Neural crest cell (in vitro differentiated cells): Measurements from ENCODE around the gene TUBB6. TPM values are rescaled to one million over a fixed set of nuclear protein-coding genes. Genes with fewer than 3 reads are reported as not detected.

ENCODE experiments used
- DNase-seq: peaks from one replicate; pipeline ENCODE4 v3.0.0; 2021; ENCODE audit warnings: low read depth, mixed read lengths, low spot score
- H3K27ac Mint-ChIP-seq: one replicate; pipeline ENCODE4 v1.8.0; 2021; ENCODE audit warnings: mild to moderate bottlenecking, mixed read lengths; ENCODE audit not compliant: unreplicated experiment
- H3K27me3 Mint-ChIP-seq: 2 replicates; pipeline ENCODE4 v1.8.0; 2021; ENCODE audit warnings: low read depth, mild to moderate bottlenecking, mixed read lengths
- H3K36me3 Mint-ChIP-seq: 2 replicates; pipeline ENCODE4 v1.8.0; 2021; ENCODE audit warnings: low read depth, mild to moderate bottlenecking, mixed read lengths
- H3K4me1 Mint-ChIP-seq: 2 replicates; pipeline ENCODE4 v1.8.0; 2021; ENCODE audit warnings: mixed read lengths
- H3K4me3 Mint-ChIP-seq: one replicate; pipeline ENCODE4 v1.8.0; 2021; ENCODE audit warnings: mild to moderate bottlenecking, mixed read lengths
- H3K9me3 Mint-ChIP-seq: 2 replicates; pipeline ENCODE4 v1.8.0; 2021; ENCODE audit warnings: mixed read lengths
- CTCF ChIP-seq: fragments of 200-600 bp; sonication (generic); conservative IDR thresholded peaks from 2 replicates; pipeline ENCODE4 v1.5.0; 2021; ENCODE audit warnings: antibody characterized with exemption, mild to moderate bottlenecking
- total RNA-seq: library from RNA; stranded (reverse); gene quantifications from 2 replicates; pipeline ENCODE4 v1.2.1, GENCODE V29; 2021

Gene TUBB6
- total RNA-seq, 1 donor from 2014 or later: 77.8 TPM

GRCh38 chr18:12371590-12371989 is 63.5 kb downstream of the TUBB6 start:
- Mint-ChIP-seq H3K4me3 (no peak overlapping the region), H3K27ac (no peak overlapping the region), H3K4me1 (peaks cover 48% of the 10 kb centered on the region), H3K27me3 (no peaks in the 10 kb centered on the region), H3K9me3 (no peaks in the 10 kb centered on the region), H3K36me3 (peaks cover 15% of the 10 kb centered on the region)
- DNase-seq: no peak
- no peak for TF ChIP-seq CTCF

- Mint-ChIP-seq H3K4me3 (peak overlapping the region; percentile 12), H3K36me3 (peaks cover 10% of the 10 kb centered on the region), H3K27ac (no peak overlapping the region), H3K4me1 (peaks cover 48% of the 10 kb centered on the region), H3K9me3 (no peaks in the 10 kb centered on the region), H3K27me3 (no peaks in the 10 kb centered on the region)
- DNase-seq: no peak
- no peak for TF ChIP-seq CTCF
Measured at GRCh38 chr18:12372406-12372805, 64.4 kb downstream of the TUBB6 start.

- Mint-ChIP-seq H3K4me3 (peak overlapping the region; percentile 80), H3K4me1 (peaks cover 55% of the 10 kb centered on the region), H3K9me3 (no peaks in the 10 kb centered on the region), H3K27ac (no peak overlapping the region), H3K27me3 (no peaks in the 10 kb centered on the region), H3K36me3 (peaks cover 10% of the 10 kb centered on the region)
- TF ChIP-seq CTCF: no peak
- no peak for DNase-seq
Measured at GRCh38 chr18:12373116-12373770, 65.2 kb downstream of the TUBB6 start.

- DNase-seq: no peak
- Mint-ChIP-seq H3K36me3 (peaks cover 10% of the 10 kb centered on the region), H3K4me1 (peaks cover 55% of the 10 kb centered on the region), H3K4me3 (peak overlapping the region; percentile 80), H3K27ac (no peak overlapping the region), H3K9me3 (no peaks in the 10 kb centered on the region), H3K27me3 (no peaks in the 10 kb centered on the region)
- no peak for TF ChIP-seq CTCF
Measured at GRCh38 chr18:12373771-12374116, 65.7 kb downstream of the TUBB6 start.

GRCh38 chr18:12374401-12374800 is 66.4 kb downstream of the TUBB6 start:
- DNase-seq: no peak
- peak overlapping the region; percentile 80 for H3K4me3 Mint-ChIP-seq
- H3K4me1 Mint-ChIP-seq: peaks cover 52% of the 10 kb centered on the region
- no peak overlapping the region for H3K27ac Mint-ChIP-seq
- TF ChIP-seq CTCF: no peak
- H3K27me3 Mint-ChIP-seq: no peaks in the 10 kb centered on the region
- H3K36me3 Mint-ChIP-seq: peaks cover 8% of the 10 kb centered on the region
- H3K9me3 Mint-ChIP-seq: no peaks in the 10 kb centered on the region

Other genes starting within 250 kb of the TUBB6 start
- not detected in 2 replicates for gene ANKRD62, start 214.4 kb upstream of the TUBB6 start, total RNA-seq
- not detected in 2 replicates for gene CIDEA, start 53.9 kb upstream of the TUBB6 start, total RNA-seq
- 55.3 and 56.4 TPM in 2 replicates for gene AFG3L2, start 69.0 kb downstream of the TUBB6 start, total RNA-seq
- 21.6 and 32.5 TPM in 2 replicates for gene PRELID3A, start 99.7 kb downstream of the TUBB6 start, total RNA-seq